K562 (cell line): ENCODE data around the gene PPM1E. TPM values are rescaled to one million over a fixed set of nuclear protein-coding genes. Genes with fewer than 3 reads are reported as not detected.
A peak's percentile ranks its signal among the peaks of the same experiment; 100 is the strongest.

Experiments
- ATAC-seq: fragments of 200-7000 bp; cut with Tn5 transposase; 3 replicates; pipeline ENCODE4 v1.9.1; 2020; ENCODE audit warnings: moderate library complexity
- BruUV-seq: library from RNA; stranded (reverse); fragments of 400-500 nt; replicated peaks from 2 replicates; lab custom pipeline; 2021; lab: Mats Ljungman, UMichigan
- CTCF ChIA-PET: fragments of 300-600 bp; formaldehyde crosslinking; extraction: SDS; loops from one replicate; lab custom pipeline; 2021; ENCODE audit warnings: low intra/inter-chr PET ratio; lab: Yijun Ruan, JAX
- POLR2A ChIA-PET: fragments of 300-600, 350-650 bp; sonication (Branson Sonifier 250); formaldehyde crosslinking; extraction: SDS; loops from one replicate; lab custom pipeline; 2021; ENCODE audit warnings: antibody characterized with exemption, inconsistent platforms; lab: Yijun Ruan, JAX
- DNase-seq, 4 experiments: peaks; one replicate each; pipeline versions ENCODE4 v3.0.0 to v3.0.0-alpha.2; 2011 to 2018; ENCODE audit warnings: low spot score in 3 of 4, mixed read lengths in 3 of 4; ENCODE audit errors: extremely low read depth in 1 of 4
- FAIRE-seq: peaks from 2 replicates; lab custom pipeline; 2011; peaks lifted over from hg19 to GRCh38; lab: Jason Lieb, UNC
- H2AFZ ChIP-seq: 2 replicates; pipeline ENCODE4 v1.6.0; 2011; ENCODE audit warnings: low read depth, low read length, control low read depth, inconsistent platforms
- H3K27ac ChIP-seq: fragments of 200-600 bp; 3 replicates; pipeline ENCODE4 v1.8.0; 2011; ENCODE audit warnings: low read depth, mild to moderate bottlenecking, control low read depth, inconsistent platforms, low read length, moderate library complexity, mixed read lengths; ENCODE audit errors: extremely low read depth
- H3K27me3 ChIP-seq, 2 experiments: fragments of 300-600 bp in 1 of 2; 2 replicates in 1 of 2; 3 replicates in 1 of 2; pipeline versions ENCODE4 v1.6.0 to v1.8.0; 2011; ENCODE audit warnings: inconsistent platforms in 2 of 2, low read length in 2 of 2, mild to moderate bottlenecking in 1 of 2, mixed read lengths in 1 of 2, moderate library complexity in 1 of 2; ENCODE audit not compliant: control insufficient read depth in 2 of 2, insufficient read depth in 2 of 2
- H3K36me3 ChIP-seq: fragments of 300-600 bp; 3 replicates; pipeline ENCODE4 v1.8.0; 2011; ENCODE audit warnings: mild to moderate bottlenecking, low read length, inconsistent platforms; ENCODE audit not compliant: control insufficient read depth, insufficient read depth
- H3K4me1 ChIP-seq, 2 experiments: fragments of 200-600 bp in 1 of 2; replicated peaks in 1 of 2; 2 replicates in 1 of 2; 3 replicates in 1 of 2; pipeline versions ENCODE4 v1.5.1 to v1.8.0; 2011; ENCODE audit warnings: inconsistent platforms in 2 of 2, low read length in 2 of 2, mild to moderate bottlenecking in 1 of 2, mixed read lengths in 1 of 2, moderate library complexity in 1 of 2; ENCODE audit not compliant: control insufficient read depth in 2 of 2, insufficient read depth in 2 of 2
- H3K4me2 ChIP-seq: 2 replicates; pipeline ENCODE4 v1.6.1; 2011; ENCODE audit warnings: low read length, control low read depth, inconsistent platforms, mixed read lengths; ENCODE audit not compliant: insufficient read depth
- H3K4me3 ChIP-seq: fragments of 200-600 bp; sonication (generic), shearing (Covaris generic); 2 replicates; pipeline ENCODE4 v1.5.1; 2016; ENCODE audit warnings: control low read depth, inconsistent platforms
- H3K79me2 ChIP-seq: fragments of 200-600 bp; 3 replicates; pipeline ENCODE4 v1.8.0; 2011; ENCODE audit warnings: low read length, inconsistent platforms; ENCODE audit not compliant: control insufficient read depth, insufficient read depth
- H3K9ac ChIP-seq, 2 experiments: 2 replicates each; pipeline versions ENCODE4 v1.6.0 to v1.6.1; 2011; ENCODE audit warnings: low read depth in 2 of 2, low read length in 2 of 2, control low read depth in 1 of 2, inconsistent platforms in 1 of 2, mild to moderate bottlenecking in 1 of 2, mixed read lengths in 1 of 2; ENCODE audit not compliant: insufficient read depth in 1 of 2
- H3K9me1 ChIP-seq: one replicate; pipeline ENCODE4 v1.6.0; 2011; ENCODE audit warnings: inconsistent platforms, mild to moderate bottlenecking, low read length, moderate library complexity; ENCODE audit not compliant: control insufficient read depth, insufficient read depth
- H3K9me3 ChIP-seq: replicated peaks from 2 replicates; pipeline ENCODE4 v1.5.1; 2011; ENCODE audit warnings: low read depth, low read length, inconsistent platforms; ENCODE audit not compliant: control insufficient read depth, insufficient read depth
- H4K20me1 ChIP-seq: replicated peaks from 2 replicates; pipeline ENCODE4 v1.6.1; 2011; ENCODE audit warnings: low read length, inconsistent platforms, mixed read lengths; ENCODE audit not compliant: control insufficient read depth, insufficient read depth
- RAD51 ChIP-seq: fragments of 450-650 bp; IDR thresholded peaks from 2 replicates; pipeline ENCODE4 v1.7.1; 2016; ENCODE audit warnings: low read depth, mild to moderate bottlenecking, borderline replicate concordance
- STAG1 ChIP-seq: sonication (generic); formaldehyde crosslinking; IDR thresholded peaks from 2 replicates; pipeline ENCODE4 v1.5.0; 2020; ENCODE audit warnings: missing genetic modification reagents, borderline replicate concordance
- WGBS: fragments of 100-300 bp; shearing (Covaris generic); methylation state at CpG from one replicate; pipeline ENCODE4 v1.1.6; 2016; ENCODE audit warnings: low coverage, mixed read lengths; ENCODE audit not compliant: insufficient coverage; ENCODE audit errors: missing lambda C conversion rate; 5-methylcytosine and 5-hydroxymethylcytosine counted together
- in situ Hi-C: fragments of 300-500 bp; cut with MboI; formaldehyde crosslinking; loops from 4 replicates; pipeline ENCODE4 v1.15.0; 2018; ENCODE audit warnings: inconsistent platforms, mixed read lengths
- intact Hi-C: fragments of 100-400 bp; cut with micrococcal nuclease; formaldehyde crosslinking; loops from 2 replicates; pipeline ENCODE4 v1.14.2; 2022
- polyA plus RNA-seq, 8 experiments: library from polyadenylated mRNA; depleted of rRNA in 4 of 8; stranded (reverse) in 5 of 8; unstranded in 3 of 8; fragments of >200 nt; fragmentation: Nextera tagmentation in 2 of 8; fragmentation: Illumina TruSeq in 1 of 8; extraction: Ambion mirVana in 2 of 8; extraction: Trizol in 1 of 8; gene quantifications; 2 replicates each; pipeline versions ENCODE4 v1.2.1 to v1.2.3, GENCODE V29; 2011 to 2014; ENCODE audit warnings: inconsistent platforms in 1 of 8, missing spikeins in 1 of 8
- total RNA-seq, 7 experiments: library from RNA; depleted of rRNA in 6 of 7; stranded (reverse); fragments of >200 nt in 6 of 7; fragmentation: Illumina TruSeq in 2 of 7; extraction: Trizol in 2 of 7; gene quantifications; 2 replicates each; pipeline versions ENCODE4 v1.2.1 to v1.2.3, GENCODE V29; 2011 to 2021; ENCODE audit warnings: low replicate concordance in 1 of 7
- TF ChIP-seq, protein P1 (sequence below), 3 experiments: fragments of 200-800 bp in 1 of 3; fragments of 250-450 bp in 1 of 3; fragments of 450-650 bp in 1 of 3; sonication (Bioruptor Pico) in 1 of 3; sonication (Bioruptor generic) in 1 of 3; formaldehyde crosslinking in 1 of 3; IDR thresholded peaks; 2 replicates each; pipeline versions ENCODE4 v1.6.1 to v1.8.0; 2016 to 2022; ENCODE audit warnings: mild to moderate bottlenecking in 2 of 3, missing genetic modification characterization in 2 of 3, missing compliant biosample characterization in 1 of 3, moderate library complexity in 1 of 3

PPM1E gene
- total and polyA plus RNA-seq, 9 of the 15 experiments (the other 6 are each of a cell fraction or from before 2014, with no cell fraction given): 1.0 to 5.7 (median 4.7) TPM

DNA sequence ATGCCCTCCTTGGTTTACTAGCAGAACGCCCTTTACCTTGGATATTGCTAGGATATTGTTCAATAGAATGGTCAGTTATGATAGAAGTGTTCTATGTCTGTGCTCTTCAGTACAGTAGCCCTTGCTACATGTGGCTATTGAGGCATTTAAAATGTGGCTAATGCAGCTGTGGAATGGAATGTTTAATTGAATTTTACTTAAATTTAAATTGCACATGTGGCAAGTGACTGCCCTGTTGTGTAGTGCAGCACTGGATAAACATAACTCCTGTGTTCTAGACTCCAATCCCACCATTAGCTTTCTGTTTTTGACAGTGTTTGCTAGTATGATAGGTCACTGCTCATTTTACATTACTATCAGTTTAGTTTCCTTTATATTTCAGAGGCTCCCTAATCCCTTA, 33.4 kb upstream of the PPM1E start (continued):
- TF ChIP-seq, protein P1, sequence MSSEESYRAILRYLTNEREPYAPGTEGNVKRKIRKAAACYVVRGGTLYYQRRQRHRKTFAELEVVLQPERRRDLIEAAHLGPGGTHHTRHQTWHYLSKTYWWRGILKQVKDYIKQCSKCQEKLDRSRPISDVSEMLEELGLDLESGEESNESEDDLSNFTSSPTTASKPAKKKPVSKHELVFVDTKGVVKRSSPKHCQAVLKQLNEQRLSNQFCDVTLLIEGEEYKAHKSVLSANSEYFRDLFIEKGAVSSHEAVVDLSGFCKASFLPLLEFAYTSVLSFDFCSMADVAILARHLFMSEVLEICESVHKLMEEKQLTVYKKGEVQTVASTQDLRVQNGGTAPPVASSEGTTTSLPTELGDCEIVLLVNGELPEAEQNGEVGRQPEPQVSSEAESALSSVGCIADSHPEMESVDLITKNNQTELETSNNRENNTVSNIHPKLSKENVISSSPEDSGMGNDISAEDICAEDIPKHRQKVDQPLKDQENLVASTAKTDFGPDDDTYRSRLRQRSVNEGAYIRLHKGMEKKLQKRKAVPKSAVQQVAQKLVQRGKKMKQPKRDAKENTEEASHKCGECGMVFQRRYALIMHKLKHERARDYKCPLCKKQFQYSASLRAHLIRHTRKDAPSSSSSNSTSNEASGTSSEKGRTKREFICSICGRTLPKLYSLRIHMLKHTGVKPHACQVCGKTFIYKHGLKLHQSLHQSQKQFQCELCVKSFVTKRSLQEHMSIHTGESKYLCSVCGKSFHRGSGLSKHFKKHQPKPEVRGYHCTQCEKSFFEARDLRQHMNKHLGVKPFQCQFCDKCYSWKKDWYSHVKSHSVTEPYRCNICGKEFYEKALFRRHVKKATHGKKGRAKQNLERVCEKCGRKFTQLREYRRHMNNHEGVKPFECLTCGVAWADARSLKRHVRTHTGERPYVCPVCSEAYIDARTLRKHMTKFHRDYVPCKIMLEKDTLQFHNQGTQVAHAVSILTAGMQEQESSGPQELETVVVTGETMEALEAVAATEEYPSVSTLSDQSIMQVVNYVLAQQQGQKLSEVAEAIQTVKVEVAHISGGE (CRISPR knock-in tag; IDR thresholded peaks at IDR 0.05): peak in 1 of 3 experiments; percentile 33; a peak in 2 of 6 replicates
- no peak for TF ChIP-seq STAG1 (CRISPR knock-in tag)

DNA sequence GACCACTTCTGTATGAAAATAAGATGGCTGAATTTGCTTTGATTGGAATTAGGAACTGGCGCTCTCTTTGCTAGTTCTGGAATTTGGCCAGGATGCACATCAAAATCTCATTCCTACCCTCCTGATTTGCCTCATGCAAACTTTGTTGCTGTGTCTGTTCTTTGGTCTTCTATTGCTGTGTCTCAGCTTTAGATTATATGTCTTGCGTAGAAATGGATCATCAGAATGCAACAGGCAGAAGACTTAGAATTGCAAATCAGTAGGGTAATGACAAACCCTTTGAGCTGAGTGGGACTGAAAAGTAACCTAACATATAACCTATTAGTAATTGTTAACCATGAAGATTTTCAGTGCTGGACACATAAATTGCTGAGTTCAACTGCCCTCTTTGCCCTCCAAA, 33.0 kb upstream of the PPM1E start:
- no peak overlapping the region for H3K4me2 ChIP-seq
- no peak overlapping the region for H3K9ac ChIP-seq
- no peak for DNase-seq
- no peaks in the 10 kb centered on the region for H3K9me1 ChIP-seq
- no TSS peak for BruUV-seq
- intact Hi-C loops: no loop called here
- no peaks in the 10 kb centered on the region for H3K4me1 ChIP-seq
- TF ChIP-seq, protein P1 (CRISPR knock-in tag; IDR thresholded peaks at IDR 0.05): peak in 1 of 3 experiments; percentile 34; a peak in 1 of 6 replicates
- no peak for TF ChIP-seq RAD51
- H3K79me2 ChIP-seq: no peaks in the 10 kb centered on the region
- FAIRE-seq: no peak
- CTCF ChIA-PET: no interaction called here
- POLR2A ChIA-PET: no interaction called here
- H3K27ac ChIP-seq: no peak overlapping the region
- in situ Hi-C loops: no loop called here
- no peak overlapping the region for H3K4me3 ChIP-seq
- no peak overlapping the region for H2AFZ ChIP-seq
- H3K9me3 ChIP-seq: no peaks in the 10 kb centered on the region
- ATAC-seq: no peak
- peaks cover 46% of the 10 kb centered on the region for H3K36me3 ChIP-seq
- H4K20me1 ChIP-seq: no peaks in the 10 kb centered on the region
- 96% methylated on average over 2 of the region's 2 CpGs for WGBS
- H3K27me3 ChIP-seq: no peaks in the 10 kb centered on the region
